ENCODE results near the gene UCP2.

The UCP2 gene

DNA sequence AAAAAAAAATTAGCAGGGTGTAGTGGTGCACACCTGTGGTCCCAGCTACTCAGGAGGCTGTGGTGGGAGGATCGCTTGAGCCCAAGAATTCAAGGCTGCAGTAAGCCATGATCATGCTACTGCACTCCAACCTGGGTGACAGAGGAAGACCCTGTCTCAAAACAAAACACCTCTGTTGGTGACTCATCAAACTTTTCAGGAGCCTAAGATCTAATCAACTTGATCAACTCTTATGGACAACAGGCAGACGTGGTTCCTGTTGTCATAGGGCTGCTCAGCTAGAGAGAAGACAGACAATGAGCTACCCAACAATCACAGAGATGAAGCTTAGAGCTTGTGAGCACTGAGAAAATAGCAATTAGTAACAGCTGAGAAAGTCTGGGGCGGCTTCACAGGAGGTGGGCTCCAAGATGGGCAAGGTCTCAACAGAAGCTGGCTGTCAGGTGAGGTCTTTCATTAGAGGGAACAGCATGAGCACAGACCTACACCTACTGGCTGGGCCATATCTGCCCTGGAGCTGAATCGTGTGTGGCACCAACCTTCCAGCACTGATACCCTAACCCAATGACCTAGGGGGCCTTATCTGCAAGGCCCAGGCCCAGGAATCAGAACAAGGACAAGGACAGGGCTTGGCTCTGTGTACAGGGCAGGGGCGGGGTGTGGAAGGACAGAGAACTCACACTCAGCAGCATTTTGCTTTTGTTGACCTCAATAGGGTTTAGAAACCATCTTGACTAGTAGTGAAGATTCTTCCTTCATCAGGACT is 33.5 kb upstream of the UCP2 start:
- DNase-seq (ENCODE audit: low read depth in 2 of 2), result no peak
- TF ChIP-seq, protein P1, sequence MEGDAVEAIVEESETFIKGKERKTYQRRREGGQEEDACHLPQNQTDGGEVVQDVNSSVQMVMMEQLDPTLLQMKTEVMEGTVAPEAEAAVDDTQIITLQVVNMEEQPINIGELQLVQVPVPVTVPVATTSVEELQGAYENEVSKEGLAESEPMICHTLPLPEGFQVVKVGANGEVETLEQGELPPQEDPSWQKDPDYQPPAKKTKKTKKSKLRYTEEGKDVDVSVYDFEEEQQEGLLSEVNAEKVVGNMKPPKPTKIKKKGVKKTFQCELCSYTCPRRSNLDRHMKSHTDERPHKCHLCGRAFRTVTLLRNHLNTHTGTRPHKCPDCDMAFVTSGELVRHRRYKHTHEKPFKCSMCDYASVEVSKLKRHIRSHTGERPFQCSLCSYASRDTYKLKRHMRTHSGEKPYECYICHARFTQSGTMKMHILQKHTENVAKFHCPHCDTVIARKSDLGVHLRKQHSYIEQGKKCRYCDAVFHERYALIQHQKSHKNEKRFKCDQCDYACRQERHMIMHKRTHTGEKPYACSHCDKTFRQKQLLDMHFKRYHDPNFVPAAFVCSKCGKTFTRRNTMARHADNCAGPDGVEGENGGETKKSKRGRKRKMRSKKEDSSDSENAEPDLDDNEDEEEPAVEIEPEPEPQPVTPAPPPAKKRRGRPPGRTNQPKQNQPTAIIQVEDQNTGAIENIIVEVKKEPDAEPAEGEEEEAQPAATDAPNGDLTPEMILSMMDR (IDR thresholded peaks at IDR 0.05; ENCODE audit: low read depth, low read length), result no peak
- H3K4me3 ChIP-seq (replicated peaks in 1 of 2; ENCODE audit: low read depth in 2 of 2, low read length in 2 of 2), result no peak overlapping the region

DNA sequence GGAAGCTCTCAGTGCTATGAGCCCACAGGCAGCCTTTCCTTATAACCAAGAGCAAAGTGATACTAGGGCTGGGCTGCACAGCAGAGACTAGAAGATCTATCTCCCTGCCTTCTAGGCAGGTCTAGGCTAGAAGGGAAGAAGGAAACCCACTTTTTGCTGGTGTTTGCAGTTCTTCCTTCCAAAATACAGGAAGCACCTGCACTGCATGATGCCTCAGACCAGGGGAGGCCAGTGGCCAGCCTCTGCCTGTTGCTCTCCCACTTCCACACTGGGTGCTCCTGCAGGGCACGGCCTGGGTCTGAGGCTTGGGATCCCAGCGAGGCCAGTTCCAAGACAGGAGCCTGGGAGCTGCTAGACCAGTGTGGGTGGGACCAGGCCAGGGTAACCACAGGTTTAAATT is 32.2 kb upstream of the UCP2 start:
- TF ChIP-seq, protein P1 (IDR thresholded peaks at IDR 0.05; ENCODE audit: low read depth, low read length), result no peak
- DNase-seq (ENCODE audit: low read depth in 2 of 2), result no peak
- no peak overlapping the region for H3K4me3 ChIP-seq (replicated peaks in 1 of 2; ENCODE audit: low read depth in 2 of 2, low read length in 2 of 2)

DNA sequence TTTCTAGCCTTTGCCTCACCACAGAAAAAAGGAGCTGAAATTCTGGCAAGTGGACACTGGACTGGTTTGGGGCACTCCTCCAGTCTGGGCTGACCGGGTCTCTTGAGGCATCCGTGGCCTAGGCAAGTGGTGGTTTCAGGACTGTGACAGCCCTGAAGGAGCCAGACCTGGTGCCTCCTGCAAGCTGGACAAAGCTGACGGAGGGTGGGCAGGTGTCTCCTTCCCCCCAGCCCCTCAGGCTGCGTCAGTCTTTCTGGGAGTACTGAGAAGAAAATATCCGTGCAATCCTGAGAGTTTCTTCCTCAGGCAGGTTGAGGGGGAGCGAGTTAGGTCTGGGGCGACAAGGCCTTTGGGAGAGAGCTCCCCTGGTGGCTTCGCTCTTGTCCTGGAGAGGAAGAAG is 30.5 kb upstream of the UCP2 start:
- TF ChIP-seq, protein P1 (IDR thresholded peaks at IDR 0.05; ENCODE audit: low read depth, low read length), result no peak
- no peak for DNase-seq (ENCODE audit: low read depth in 2 of 2)

DNA sequence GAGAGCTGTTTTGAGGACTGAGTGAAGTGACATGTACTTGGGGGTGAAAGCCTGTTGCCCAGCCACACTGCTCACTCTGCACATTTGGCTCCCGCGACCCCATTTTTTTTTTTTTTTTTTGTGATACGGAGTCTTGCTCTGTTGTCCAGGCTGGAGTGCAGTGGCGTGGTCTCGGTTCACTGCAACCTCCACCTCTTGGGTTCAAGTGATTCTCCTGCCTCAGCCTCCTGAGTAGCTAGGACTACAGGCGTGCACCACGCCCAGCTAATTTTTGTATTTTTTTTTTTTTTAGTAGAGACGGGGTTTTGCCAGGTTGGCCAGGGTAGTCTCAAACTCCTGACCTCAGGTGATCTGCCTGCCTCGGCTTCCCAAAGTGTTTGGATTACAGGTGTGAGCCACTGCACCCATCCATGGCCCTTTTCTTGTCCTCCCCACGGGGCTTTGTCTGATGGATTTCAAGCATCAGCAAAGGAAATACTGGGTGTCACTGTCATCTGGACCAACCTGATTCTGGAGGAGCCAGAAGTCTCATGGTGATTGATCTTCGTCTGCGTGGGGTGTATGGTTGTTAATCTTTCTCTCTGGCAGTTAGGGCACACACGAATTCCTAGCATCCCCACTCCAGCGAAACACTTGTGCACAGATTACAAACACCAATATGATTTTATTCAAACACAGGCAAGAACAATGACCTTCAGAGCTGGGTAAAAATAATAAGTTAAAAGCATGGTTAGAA is 29.6 kb upstream of the UCP2 start:
- H3K4me3 ChIP-seq (replicated peaks in 1 of 2; ENCODE audit: low read depth in 2 of 2, low read length in 2 of 2), result no peak overlapping the region
- no peak for DNase-seq (ENCODE audit: low read depth in 2 of 2)
- TF ChIP-seq, protein P1 (IDR thresholded peaks at IDR 0.05; ENCODE audit: low read depth, low read length), result no peak

More for the DNA sequence above, 30.5 kb upstream of the UCP2 start:
- no peak overlapping the region for H3K4me3 ChIP-seq (replicated peaks in 1 of 2; ENCODE audit: low read depth in 2 of 2, low read length in 2 of 2)

DNA sequence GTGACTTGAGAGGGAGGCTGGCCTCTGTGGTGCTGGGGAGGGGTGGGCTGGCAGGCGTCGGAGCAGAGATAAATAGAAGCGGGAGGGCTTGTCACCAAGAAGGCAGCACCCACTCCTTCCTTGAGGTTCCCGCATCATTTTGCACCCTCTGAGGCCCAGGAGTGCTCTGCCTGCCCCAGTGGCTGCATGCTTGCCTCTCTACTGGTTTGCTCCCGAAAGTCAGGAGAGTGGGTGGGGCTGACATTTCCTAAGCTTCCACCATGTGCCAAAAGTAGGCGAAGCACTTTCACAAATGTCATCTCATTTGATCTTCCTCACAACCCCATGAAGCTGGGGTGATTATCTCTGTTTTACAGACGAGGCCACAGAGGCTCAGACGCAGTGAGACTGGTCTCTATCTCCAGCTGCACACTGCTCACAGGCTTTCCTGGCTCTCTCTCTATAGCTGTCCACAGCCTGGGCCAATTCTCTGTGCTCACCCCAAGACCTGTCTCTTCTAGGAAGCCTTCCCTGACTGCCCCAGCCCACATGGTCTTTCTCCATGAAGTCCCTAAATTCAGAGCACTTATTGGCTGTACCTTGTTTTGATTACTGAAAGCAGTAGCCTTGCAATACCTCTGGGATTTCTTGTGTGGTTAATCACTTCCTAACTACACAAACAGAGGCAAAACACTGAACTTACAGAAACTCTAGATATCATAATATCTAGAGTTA is 28.9 kb upstream of the UCP2 start:
- no peak overlapping the region for H3K4me3 ChIP-seq (replicated peaks in 1 of 2; ENCODE audit: low read depth in 2 of 2, low read length in 2 of 2)

More for the DNA sequence above, 28.9 kb upstream of the UCP2 start:
- peak; percentile 81 to 90 for DNase-seq (ENCODE audit: low read depth in 2 of 2)
- TF ChIP-seq, protein P1 (IDR thresholded peaks at IDR 0.05; ENCODE audit: low read depth, low read length), result no peak

Data from cardiac fibroblast (primary cell).